Measurements from ENCODE around the gene PODXL.

PODXL gene

GRCh38 chr7:131556909-131557651 lies 652 bp upstream of the PODXL start:
- CTCF ChIA-PET, result interaction anchor here (0.5 to 1.8 kb wide), 5 partner anchors 11 to 596 kb away, joined by 3 to 7 read pairs (median 3); no protein-coding TSS in a partner anchor
- H3K27ac ChIP-seq (ENCODE audit: extremely low read depth, low read depth, low read length), result peak overlapping the region; percentile 64; the same call in 1 of the 2 replicates

More at GRCh38 chr7:131556909-131557651, 652 bp upstream of the PODXL start:
- TF ChIP-seq ZNF133 (tag by site-specific recombination; IDR thresholded peaks at IDR 0.05) (no peak), ZNF350 (tag by site-specific recombination; IDR thresholded peaks at IDR 0.05) (no peak), ZBTB10 (tag by site-specific recombination; IDR thresholded peaks at IDR 0.05) (peak; percentile 68), ZNF175 (tag by site-specific recombination; IDR thresholded peaks at IDR 0.05) (no peak), GLIS2 (tag by site-specific recombination; IDR thresholded peaks at IDR 0.05) (peak; percentile 94), ZNF335 (tag by site-specific recombination; conservative IDR thresholded peaks at IDR 0.05) (peak; percentile 43), ZBTB20 (tag by site-specific recombination; IDR thresholded peaks at IDR 0.05) (peak; percentile 75), ZNF660 (tag by site-specific recombination; IDR thresholded peaks at IDR 0.05) (peak; percentile 9; the same call in 1 of the 2 replicates), ZNF777 (tag by site-specific recombination; IDR thresholded peaks at IDR 0.05; ENCODE audit: borderline replicate concordance) (peak; percentile 24; the same call in 1 of the 2 replicates), ZNF10 (tag by site-specific recombination; IDR thresholded peaks at IDR 0.05) (0 out of 2 replicates have a peak, but pooled peaks have one; percentile 22), ZNF785 (tag by site-specific recombination; IDR thresholded peaks at IDR 0.05) (no peak), ZIC2 (tag by site-specific recombination; IDR thresholded peaks at IDR 0.05) (peak; percentile 66), ZXDB (tag by site-specific recombination; IDR thresholded peaks at IDR 0.05) (peak; percentile 31; the same call in 1 of the 2 replicates), GLIS1 (tag by site-specific recombination; IDR thresholded peaks at IDR 0.05) (peak; percentile 94), KLF17 (tag by site-specific recombination; IDR thresholded peaks at IDR 0.05) (0 out of 2 replicates have a peak, but pooled peaks have one; percentile 22), PRDM10 (tag by site-specific recombination; IDR thresholded peaks at IDR 0.05) (peak; percentile 50; the same call in 1 of the 2 replicates), ZNF501 (tag by site-specific recombination; IDR thresholded peaks at IDR 0.05) (no peak; the same call in 1 of the 2 replicates), ZNF768 (tag by site-specific recombination; IDR thresholded peaks at IDR 0.05) (no peak), ZFP41 (tag by site-specific recombination; IDR thresholded peaks at IDR 0.05; ENCODE audit: borderline replicate concordance) (no peak), ZNF114 (tag by site-specific recombination; IDR thresholded peaks at IDR 0.05) (no peak), ZNF2 (tag by site-specific recombination; IDR thresholded peaks at IDR 0.05) (0 out of 2 replicates have a peak, but pooled peaks have one; percentile 33), ZNF600 (tag by site-specific recombination; IDR thresholded peaks at IDR 0.05) (0 out of 2 replicates have a peak, but pooled peaks have one; percentile 28), PATZ1 (tag by site-specific recombination; IDR thresholded peaks at IDR 0.05) (peak; percentile 11), ZNF747 (tag by site-specific recombination; IDR thresholded peaks at IDR 0.05) (no peak), ZEB2 (tag by site-specific recombination; IDR thresholded peaks at IDR 0.05) (0 out of 2 replicates have a peak, but pooled peaks have one; percentile 29), KLF8 (tag by site-specific recombination; IDR thresholded peaks at IDR 0.05) (0 out of 2 replicates have a peak, but pooled peaks have one; percentile 10), ZNF561 (tag by site-specific recombination; IDR thresholded peaks at IDR 0.05; ENCODE audit: borderline replicate concordance) (peak; percentile 26; the same call in 1 of the 2 replicates), ZNF138 (tag by site-specific recombination; IDR thresholded peaks at IDR 0.05; ENCODE audit: borderline replicate concordance) (no peak)
- POLR2A ChIA-PET, result no interaction called here
- Histone ChIP-seq H3K4me1 (ENCODE audit: control insufficient read depth, insufficient read depth, low read length) (peaks cover 8% of the 10 kb centered on the region), H3K4me3 (ENCODE audit: low read depth, low read length) (peak overlapping the region; percentile 43), H3K36me3 (ENCODE audit: control insufficient read depth in 2 of 2, insufficient read depth in 1 of 2, low read length in 2 of 2) (no peaks in the 10 kb centered on the region), H3K9me3 (ENCODE audit: control insufficient read depth, insufficient read depth, low read depth, low read length) (no peaks in the 10 kb centered on the region)
